Measurements from ENCODE around the gene PLXNB1.

Gene PLXNB1

GRCh38 chr3:48406443-48407431 is 23.1 kb downstream of the PLXNB1 start:
- CTCF ChIA-PET: interaction anchor here (1.0 to 30.6 kb wide), 3 partner anchors 9 to 157 kb away, joined by 3 to 863 read pairs (median 4); partner anchors contain the start of genes CCDC51, PLXNB1, TMA7 and UCN2

GRCh38 chr3:48405971-48406370 is 23.9 kb downstream of the PLXNB1 start:
- ChIA-PET CTCF (interaction anchor here (30.6 kb wide), 1 partner anchor 25 kb away, joined by 863 read pairs; the partner anchor contains the start of genes CCDC51, PLXNB1 and TMA7), POLR2A (interaction anchor here (1.2 kb wide), 1 partner anchor 30 kb away, joined by 3 read pairs; no protein-coding TSS in a partner anchor)
- TF ChIP-seq CTCF (IDR thresholded peaks at IDR 0.05; ENCODE audit: control extremely low read depth, extremely low read depth, low read depth, missing control alignments): no peak
- no peak for DNase-seq (ENCODE audit: extremely low spot score)

More at GRCh38 chr3:48406443-48407431, 23.1 kb downstream of the PLXNB1 start:
- DNase-seq (ENCODE audit: extremely low spot score): no peak
- TF ChIP-seq CTCF (IDR thresholded peaks at IDR 0.05; ENCODE audit: control extremely low read depth, extremely low read depth, low read depth, missing control alignments): no peak
- POLR2A ChIA-PET: interaction anchor here (1.2 kb wide), 1 partner anchor 29 kb away, joined by 3 read pairs; no protein-coding TSS in a partner anchor

- no peak for DNase-seq (ENCODE audit: extremely low spot score)
- no peak for TF ChIP-seq CTCF (IDR thresholded peaks at IDR 0.05; ENCODE audit: control extremely low read depth, extremely low read depth, low read depth, missing control alignments)
- CTCF ChIA-PET: interaction anchor here (1.0 to 30.6 kb wide), 2 partner anchors 26 to 77 kb away, joined by 3 to 863 read pairs; partner anchors contain the start of genes CCDC51, PLXNB1 and TMA7
- POLR2A ChIA-PET: interaction anchor here (1.2 kb wide), 1 partner anchor 31 kb away, joined by 3 read pairs; no protein-coding TSS in a partner anchor
Measured at GRCh38 chr3:48405343-48405881, 24.5 kb downstream of the PLXNB1 start.

- ChIA-PET POLR2A (interaction anchor here (1.2 kb wide), 1 partner anchor 32 kb away, joined by 3 read pairs; no protein-coding TSS in a partner anchor), CTCF (interaction anchor here (1.0 to 30.6 kb wide), 3 partner anchors 27 to 153 kb away, joined by 3 to 863 read pairs (median 4); partner anchors contain the start of genes CCDC51, PLXNB1 and TMA7)
- DNase-seq (ENCODE audit: extremely low spot score): no peak
- TF ChIP-seq CTCF (IDR thresholded peaks at IDR 0.05; ENCODE audit: control extremely low read depth, extremely low read depth, low read depth, missing control alignments): no peak
Measured at GRCh38 chr3:48404440-48405342, 25.2 kb downstream of the PLXNB1 start.

- ChIA-PET CTCF (interaction anchor here (1.4 to 30.6 kb wide), 2 partner anchors 28 to 154 kb away, joined by 4 to 863 read pairs; partner anchors contain the start of genes CCDC51, PLXNB1 and TMA7), POLR2A (no interaction called here)
- DNase-seq (ENCODE audit: extremely low spot score): no peak
- TF ChIP-seq CTCF (IDR thresholded peaks at IDR 0.05; ENCODE audit: control extremely low read depth, extremely low read depth, low read depth, missing control alignments): no peak
Measured at GRCh38 chr3:48403533-48404439, 26.1 kb downstream of the PLXNB1 start.

Data from GM10248 (cell line).